GM13976 (cell line): ENCODE measurements around the gene NRROS.

ENCODE experiments used
- DNase-seq: peaks from one replicate; pipeline ENCODE4 v3.0.0; 2012; ENCODE audit warnings: low spot score
- CTCF ChIP-seq: IDR thresholded peaks from 2 replicates; pipeline ENCODE4 v1.5.1; 2012; ENCODE audit warnings: borderline replicate concordance, mild to moderate bottlenecking; ENCODE audit not compliant: insufficient read depth; ENCODE audit errors: extremely low read depth, missing control alignments, control extremely low read depth
- in situ Hi-C: fragments of 300-500 bp; cut with MboI; formaldehyde crosslinking; loops from one replicate; pipeline ENCODE4 v1.12.0; 2022; ENCODE audit warnings: low sequenced_read_pairs, mixed read lengths, inconsistent platforms; ENCODE audit not compliant: unreplicated experiment

The NRROS gene

GRCh38 chr3:196662711-196663571, 23.4 kb downstream of the NRROS start:
- DNase-seq, result no peak
- in situ Hi-C loops, result no loop called here

GRCh38 chr3:196666001-196666867, 26.7 kb downstream of the NRROS start:
- no peak for DNase-seq
- no peak for TF ChIP-seq CTCF
- in situ Hi-C loops, result no loop called here

More at GRCh38 chr3:196662711-196663571, 23.4 kb downstream of the NRROS start:
- no peak for TF ChIP-seq CTCF

- DNase-seq, result no peak
- TF ChIP-seq CTCF, result no peak
- in situ Hi-C loops, result no loop called here
These were observed 27.7 kb downstream of the NRROS start for GRCh38 chr3:196667056-196667825.

GRCh38 chr3:196670339-196670738, 30.8 kb downstream of the NRROS start:
- in situ Hi-C loops, result no loop called here
- no peak for TF ChIP-seq CTCF
- no peak for DNase-seq

GRCh38 chr3:196673632-196674031, 34.1 kb downstream of the NRROS start:
- in situ Hi-C loops, result no loop called here
- TF ChIP-seq CTCF, result no peak
- DNase-seq, result no peak

GRCh38 chr3:196677353-196677752, 37.9 kb downstream of the NRROS start:
- TF ChIP-seq CTCF, result no peak
- DNase-seq, result no peak
- in situ Hi-C loops, result no loop called here
